SK-MEL-5 (cell line): ENCODE measurements around the gene RELB. TPM values are rescaled to one million over a fixed set of nuclear protein-coding genes. Genes with fewer than 3 reads are reported as not detected.

Source experiments
- DNase-seq: peaks from one replicate; pipeline ENCODE4 v3.0.0-alpha.2; 2016; ENCODE audit warnings: low read depth, low spot score
- in situ Hi-C: cut with HindIII; loops from 2 replicates; pipeline ENCODE4 v1.10.0; 2016; ENCODE audit warnings: low sequenced_read_pairs, high pct_unique_total_duplicates, low pct_unique_long_range_greater_than_20kb
- total RNA-seq: library from RNA; depleted of rRNA; stranded (reverse); fragments of >200 nt; shearing (Covaris generic); gene quantifications from 2 replicates; pipeline ENCODE4 v1.2.3, GENCODE V29; 2014

RELB gene
- total RNA-seq, 1 experiment from 2014 or later: 4.0 TPM

DNA sequence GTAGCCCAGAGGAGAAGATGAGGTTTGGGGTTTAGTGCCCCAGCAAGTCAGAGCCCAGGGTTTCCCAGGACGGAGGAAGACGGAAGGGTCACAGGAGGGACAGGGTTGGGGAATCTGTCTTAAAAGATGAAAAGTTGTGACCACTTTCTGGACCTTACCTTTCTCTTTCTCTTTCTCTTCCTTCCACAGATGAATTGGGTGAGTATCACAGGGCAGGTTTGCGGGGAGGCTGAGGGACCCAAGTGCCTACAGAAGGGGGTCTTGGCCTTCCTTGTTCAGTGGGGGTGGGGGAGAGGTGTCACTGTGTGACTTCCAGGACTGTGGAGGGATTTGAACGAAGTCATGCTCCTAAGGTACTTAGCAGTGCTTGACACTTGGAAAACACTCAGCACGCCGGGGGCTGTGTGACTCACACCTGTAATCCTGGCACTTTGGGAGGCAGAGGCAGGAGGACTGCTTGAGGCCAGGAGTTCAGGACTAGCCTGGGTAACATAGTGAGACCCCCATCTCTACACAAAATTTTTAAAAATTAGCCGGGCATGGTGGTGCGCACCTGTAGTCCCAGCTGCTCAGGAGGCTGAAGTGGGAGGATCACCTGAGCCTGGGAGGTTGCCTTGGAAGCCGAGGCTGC is 8.5 kb downstream of the RELB start:
- in situ Hi-C loops: no loop called here
- no peak for DNase-seq

DNA sequence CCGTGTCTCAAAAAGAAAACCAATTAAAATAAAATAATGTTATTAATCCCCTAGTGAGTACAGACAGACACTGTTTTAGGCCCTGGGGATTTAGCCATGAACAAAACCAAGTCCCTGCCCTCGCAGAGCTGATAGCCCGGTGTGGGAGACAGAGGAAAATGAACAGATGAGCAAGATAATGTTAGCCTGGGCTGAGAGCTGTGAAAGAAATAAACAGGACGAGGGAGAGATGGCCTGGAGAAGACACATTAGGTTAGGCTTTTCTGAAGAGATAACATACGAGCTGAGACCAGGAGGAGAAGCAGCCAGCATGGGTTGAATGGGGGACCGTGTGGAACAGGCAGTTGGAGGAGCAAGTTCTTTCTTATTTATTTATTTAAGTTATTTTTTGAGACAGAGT is 9.0 kb downstream of the RELB start:
- in situ Hi-C loops: no loop called here

DNA sequence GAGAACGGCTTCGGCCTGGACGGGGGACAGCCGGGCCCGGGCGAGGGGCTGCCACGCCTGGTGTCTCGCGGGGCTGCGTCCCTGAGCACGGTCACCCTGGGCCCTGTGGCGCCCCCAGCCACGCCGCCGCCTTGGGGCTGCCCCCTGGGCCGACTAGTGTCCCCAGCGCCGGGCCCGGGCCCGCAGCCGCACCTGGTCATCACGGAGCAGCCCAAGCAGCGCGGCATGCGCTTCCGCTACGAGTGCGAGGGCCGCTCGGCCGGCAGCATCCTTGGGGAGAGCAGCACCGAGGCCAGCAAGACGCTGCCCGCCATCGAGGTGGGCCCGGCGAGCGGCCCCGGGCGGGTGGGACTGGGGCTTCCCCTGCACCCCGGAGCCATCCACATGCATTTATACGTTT is 10.7 kb downstream of the RELB start:
- in situ Hi-C loops: no loop called here

More for the DNA sequence above, 9.0 kb downstream of the RELB start:
- no peak for DNase-seq

GRCh38 chr19:45016388-45017314 is 15.4 kb downstream of the RELB start:
- peak; percentile 81 for DNase-seq
- in situ Hi-C loops: no loop called here

More for the DNA sequence above, 10.7 kb downstream of the RELB start:
- no peak for DNase-seq

DNA sequence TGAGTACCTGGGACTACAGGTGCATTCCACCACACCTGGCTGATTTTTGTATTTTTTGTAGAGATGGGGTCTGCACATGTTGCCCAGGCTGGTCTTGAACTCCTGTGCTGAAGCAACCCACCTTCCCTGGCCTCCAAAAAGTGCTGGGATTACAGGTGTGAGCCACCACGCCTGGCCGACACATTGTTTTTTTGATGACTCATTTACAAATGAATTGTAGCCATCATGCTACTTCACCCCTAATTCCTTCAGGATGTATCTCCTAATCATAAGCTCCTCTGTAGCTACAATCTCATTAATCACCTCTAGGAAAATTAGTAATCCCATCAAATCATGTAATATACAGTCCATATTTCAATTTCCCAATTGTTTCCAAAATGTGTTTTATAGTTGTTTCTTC is 17.9 kb downstream of the RELB start:
- no peak for DNase-seq
- in situ Hi-C loops: no loop called here

DNA sequence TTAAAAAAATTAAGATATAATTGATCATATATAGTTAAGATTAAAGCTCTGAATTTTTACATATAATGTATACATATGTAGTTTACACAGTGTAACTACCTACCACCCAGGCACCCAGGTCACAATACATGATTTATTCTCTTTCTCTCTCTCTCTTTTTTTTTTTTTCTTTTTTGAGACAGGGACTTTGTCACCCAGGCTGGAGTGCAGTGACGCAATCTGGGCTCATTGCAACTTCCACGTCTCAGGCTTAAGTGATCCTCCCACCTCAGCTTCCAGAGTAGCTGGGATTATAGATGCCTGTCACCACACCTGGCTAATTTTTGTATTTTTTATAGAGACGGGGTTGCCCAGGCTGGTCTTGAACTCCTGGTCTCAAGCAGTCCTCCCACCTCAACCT is 18.8 kb downstream of the RELB start:
- no peak for DNase-seq
- in situ Hi-C loops: no loop called here

- in situ Hi-C loops: no loop called here
- DNase-seq: no peak
Observed at GRCh38 chr19:45021971-45022370, 20.7 kb downstream of the RELB start.

GRCh38 chr19:45023048-45023447 is 21.8 kb downstream of the RELB start:
- DNase-seq: no peak
- in situ Hi-C loops: no loop called here

- in situ Hi-C loops: no loop called here
- no peak for DNase-seq
Observed at GRCh38 chr19:45025264-45025663, 24.0 kb downstream of the RELB start.

GRCh38 chr19:45027371-45027770 is 26.1 kb downstream of the RELB start:
- no peak for DNase-seq
- in situ Hi-C loops: no loop called here

DNA sequence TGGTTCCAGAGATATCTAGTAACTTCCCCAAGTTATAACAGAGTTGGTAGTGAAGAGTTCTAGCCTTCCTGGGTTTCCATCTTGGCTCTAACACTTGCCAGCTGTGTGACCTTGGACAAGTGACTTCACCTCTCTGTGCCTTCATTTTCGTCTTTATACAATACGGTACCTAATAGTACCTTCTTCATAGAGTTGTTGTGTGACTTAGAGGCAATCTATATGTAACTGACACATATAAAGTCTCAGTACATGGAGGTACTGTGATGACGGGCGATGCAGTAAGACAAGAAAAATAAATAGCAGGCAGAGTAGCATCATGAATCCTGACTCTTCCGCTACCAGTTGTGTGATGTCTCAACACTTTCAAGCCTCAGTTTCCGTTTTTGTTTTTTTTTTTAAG is 29.6 kb downstream of the RELB start:
- in situ Hi-C loops: no loop called here
- no peak for DNase-seq

- no peak for DNase-seq
- in situ Hi-C loops: no loop called here
Observed at GRCh38 chr19:45032421-45032820, 31.2 kb downstream of the RELB start.

DNA sequence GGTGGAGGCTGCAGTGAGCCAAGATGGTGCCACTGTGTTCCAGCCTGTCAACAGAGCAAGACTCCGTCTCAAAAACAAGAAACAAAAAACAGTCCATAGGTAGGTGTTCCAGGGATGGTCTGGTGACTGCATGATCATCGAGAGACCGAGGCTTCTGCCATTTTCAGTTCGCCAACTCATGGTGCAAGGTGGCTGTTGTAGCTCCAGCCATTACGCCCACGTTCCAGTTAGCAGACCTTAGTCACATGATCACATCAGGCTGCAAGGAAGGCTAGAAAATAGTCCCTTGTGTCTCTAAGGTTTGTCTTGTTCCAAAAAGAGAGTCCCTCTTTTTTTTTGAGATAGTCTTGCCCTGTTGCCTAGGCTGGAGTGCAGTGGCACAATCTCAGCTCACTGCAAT is 34.5 kb downstream of the RELB start:
- in situ Hi-C loops: no loop called here
- DNase-seq: no peak

DNA sequence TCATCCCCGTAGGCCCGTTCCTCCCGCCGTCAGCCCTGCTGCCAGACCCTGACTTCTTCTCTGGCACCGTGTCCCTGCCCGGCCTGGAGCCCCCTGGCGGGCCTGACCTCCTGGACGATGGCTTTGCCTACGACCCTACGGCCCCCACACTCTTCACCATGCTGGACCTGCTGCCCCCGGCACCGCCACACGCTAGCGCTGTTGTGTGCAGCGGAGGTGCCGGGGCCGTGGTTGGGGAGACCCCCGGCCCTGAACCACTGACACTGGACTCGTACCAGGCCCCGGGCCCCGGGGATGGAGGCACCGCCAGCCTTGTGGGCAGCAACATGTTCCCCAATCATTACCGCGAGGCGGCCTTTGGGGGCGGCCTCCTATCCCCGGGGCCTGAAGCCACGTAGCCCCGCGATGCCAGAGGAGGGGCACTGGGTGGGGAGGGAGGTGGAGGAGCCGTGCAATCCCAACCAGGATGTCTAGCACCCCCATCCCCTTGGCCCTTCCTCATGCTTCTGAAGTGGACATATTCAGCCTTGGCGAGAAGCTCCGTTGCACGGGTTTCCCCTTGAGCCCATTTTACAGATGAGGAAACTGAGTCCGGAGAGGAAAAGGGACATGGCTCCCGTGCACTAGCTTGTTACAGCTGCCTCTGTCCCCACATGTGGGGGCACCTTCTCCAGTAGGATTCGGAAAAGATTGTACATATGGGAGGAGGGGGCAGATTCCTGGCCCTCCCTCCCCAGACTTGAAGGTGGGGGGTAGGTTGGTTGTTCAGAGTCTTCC is 36.3 kb downstream of the RELB start:
- in situ Hi-C loops: no loop called here

GRCh38 chr19:45038931-45039893 is 37.9 kb downstream of the RELB start, which contains the start of gene CLASRP:
TSS of gene CLASRP (plus strand) at chr19:45039045. CDS start at chr19:45040213, 1,168 bp downstream.
- peak; percentile 87 for DNase-seq
- in situ Hi-C loops: no loop called here

More for the DNA sequence above, 36.3 kb downstream of the RELB start:
- no peak for DNase-seq

DNA sequence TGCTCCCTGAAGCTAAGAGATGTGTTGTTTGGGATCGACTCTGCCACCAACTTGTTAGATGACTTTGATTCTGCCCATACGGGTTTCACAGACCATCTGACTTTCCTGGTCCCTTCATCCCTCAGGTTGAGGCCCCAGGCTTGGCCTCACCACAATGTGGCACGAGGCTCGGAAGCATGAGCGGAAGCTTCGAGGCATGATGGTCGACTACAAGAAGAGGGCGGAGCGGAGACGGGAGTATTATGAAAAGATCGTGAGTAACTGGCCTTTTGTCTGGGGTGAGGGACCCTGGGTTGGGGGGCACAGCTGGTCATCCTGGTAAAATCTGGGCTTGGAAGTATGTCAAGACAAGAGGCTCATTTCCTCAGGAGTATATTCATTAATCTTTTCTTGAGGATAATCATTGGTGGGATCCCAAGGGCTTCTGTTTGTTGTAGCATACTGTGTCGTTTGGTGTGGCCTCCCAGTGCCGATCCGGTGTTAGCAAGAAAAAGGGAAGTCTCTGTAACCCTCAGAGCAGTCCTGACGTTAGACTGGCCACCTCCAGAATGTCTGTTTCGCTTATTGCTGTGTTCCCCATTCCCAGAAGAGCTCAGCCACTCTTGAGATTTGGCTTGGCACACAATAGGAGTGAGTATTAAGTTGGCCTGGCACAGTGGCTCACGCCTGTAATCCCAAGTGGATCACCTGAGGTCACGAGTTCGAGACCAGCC is 39.0 kb downstream of the RELB start:
- in situ Hi-C loops: no loop called here
- DNase-seq: no peak

- in situ Hi-C loops: no loop called here
- DNase-seq: no peak
Observed at GRCh38 chr19:45041125-45041524, 39.9 kb downstream of the RELB start.
